ENCODE data around the gene PARP2. TPM values are rescaled to one million over a fixed set of nuclear protein-coding genes. Genes with fewer than 3 reads are reported as not detected.

PARP2 gene
- polyA plus RNA-seq, 1 donor from 2014 or later: 78.7 TPM

DNA sequence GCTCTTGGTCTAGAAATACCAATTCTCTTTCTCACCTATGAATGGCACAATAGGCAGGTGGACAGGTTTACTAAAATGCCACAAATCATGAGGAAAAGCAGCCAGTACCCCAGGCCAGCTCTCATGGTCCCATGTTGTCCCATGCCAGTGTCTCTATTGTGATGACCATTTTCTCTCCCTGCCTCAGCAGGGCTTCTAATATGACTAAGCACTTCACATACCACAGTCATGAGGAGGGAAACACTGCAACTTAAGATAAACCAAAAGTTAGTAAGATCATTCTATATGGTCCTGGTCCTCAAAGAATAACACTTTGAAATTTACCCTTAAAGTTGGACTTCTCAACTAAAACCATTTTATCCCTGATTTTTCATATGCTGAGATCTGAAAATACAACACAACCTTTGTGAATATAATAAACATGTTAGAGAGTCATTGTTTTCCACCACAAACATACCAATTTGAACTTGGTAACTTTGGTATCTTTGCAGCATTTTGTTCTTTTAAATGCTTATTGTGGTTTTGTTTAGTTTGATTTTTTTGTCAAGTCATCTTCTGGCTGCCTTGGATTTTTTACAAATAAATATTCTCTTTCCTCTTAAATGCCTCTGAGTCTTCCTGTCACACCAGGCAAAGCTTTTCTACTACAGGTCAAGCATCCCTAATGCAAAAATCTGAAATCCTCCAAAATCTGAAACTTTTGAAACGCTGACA is 41.2 kb upstream of the PARP2 start (continued):
- TF ChIP-seq, protein P1, sequence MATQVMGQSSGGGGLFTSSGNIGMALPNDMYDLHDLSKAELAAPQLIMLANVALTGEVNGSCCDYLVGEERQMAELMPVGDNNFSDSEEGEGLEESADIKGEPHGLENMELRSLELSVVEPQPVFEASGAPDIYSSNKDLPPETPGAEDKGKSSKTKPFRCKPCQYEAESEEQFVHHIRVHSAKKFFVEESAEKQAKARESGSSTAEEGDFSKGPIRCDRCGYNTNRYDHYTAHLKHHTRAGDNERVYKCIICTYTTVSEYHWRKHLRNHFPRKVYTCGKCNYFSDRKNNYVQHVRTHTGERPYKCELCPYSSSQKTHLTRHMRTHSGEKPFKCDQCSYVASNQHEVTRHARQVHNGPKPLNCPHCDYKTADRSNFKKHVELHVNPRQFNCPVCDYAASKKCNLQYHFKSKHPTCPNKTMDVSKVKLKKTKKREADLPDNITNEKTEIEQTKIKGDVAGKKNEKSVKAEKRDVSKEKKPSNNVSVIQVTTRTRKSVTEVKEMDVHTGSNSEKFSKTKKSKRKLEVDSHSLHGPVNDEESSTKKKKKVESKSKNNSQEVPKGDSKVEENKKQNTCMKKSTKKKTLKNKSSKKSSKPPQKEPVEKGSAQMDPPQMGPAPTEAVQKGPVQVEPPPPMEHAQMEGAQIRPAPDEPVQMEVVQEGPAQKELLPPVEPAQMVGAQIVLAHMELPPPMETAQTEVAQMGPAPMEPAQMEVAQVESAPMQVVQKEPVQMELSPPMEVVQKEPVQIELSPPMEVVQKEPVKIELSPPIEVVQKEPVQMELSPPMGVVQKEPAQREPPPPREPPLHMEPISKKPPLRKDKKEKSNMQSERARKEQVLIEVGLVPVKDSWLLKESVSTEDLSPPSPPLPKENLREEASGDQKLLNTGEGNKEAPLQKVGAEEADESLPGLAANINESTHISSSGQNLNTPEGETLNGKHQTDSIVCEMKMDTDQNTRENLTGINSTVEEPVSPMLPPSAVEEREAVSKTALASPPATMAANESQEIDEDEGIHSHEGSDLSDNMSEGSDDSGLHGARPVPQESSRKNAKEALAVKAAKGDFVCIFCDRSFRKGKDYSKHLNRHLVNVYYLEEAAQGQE (IDR thresholded peaks at IDR 0.05; ENCODE audit: borderline replicate concordance): no peak
- no peak for TF ChIP-seq TAF1 (IDR thresholded peaks at IDR 0.05; ENCODE audit: low read depth)
- no peak for TF ChIP-seq POLR2AphosphoS5 (IDR thresholded peaks at IDR 0.05)
- TF ChIP-seq EZH2 (IDR thresholded peaks at IDR 0.05; ENCODE audit: borderline replicate concordance, insufficient read depth, low read length, poor library complexity, severe bottlenecking): no peak

GRCh38 chr14:20305265-20306078 is 38.0 kb upstream of the PARP2 start, which contains the start of gene TTC5:
Gene TTC5, minus strand, starts transcription at chr14:20305951. Its CDS starts 14 bp downstream, at chr14:20305937.
- Histone ChIP-seq H3F3A (ENCODE audit: insufficient read depth, low read length, poor library complexity, severe bottlenecking) (no peaks in the 10 kb centered on the region), H4K20me1 (ENCODE audit: insufficient read depth) (no peaks in the 10 kb centered on the region), H3K4me3 (ENCODE audit: low read length) (peak within 1 kb of the TSS; percentile 75), H3K9me2 (ENCODE audit: insufficient read depth, low read length) (no peaks in the 10 kb centered on the region), H3K4me2 (ENCODE audit: low read length) (peak within 1 kb of the TSS; percentile 81), H3K27ac (ENCODE audit: low read length) (peak within 1 kb of the TSS; percentile 55), H2AFZ (ENCODE audit: low read depth, low read length) (peak within 1 kb of the TSS; percentile 22), H3K79me2 (replicated peaks; ENCODE audit: insufficient read depth, low read length) (peaks cover 28% of the 10 kb centered on the region), H3K9ac (ENCODE audit: low read length) (peak within 1 kb of the TSS; percentile 59), H3K27me3 (ENCODE audit: insufficient read depth, low read depth, low read length) (no peaks in the 10 kb centered on the region), H3K36me3 (ENCODE audit: insufficient read depth, low read length) (no peaks in the 10 kb centered on the region), H3K9me3 (ENCODE audit: low read length) (no peaks in the 10 kb centered on the region)
- peak; percentile 98 for TF ChIP-seq CTCF (IDR thresholded peaks at IDR 0.05; ENCODE audit: poor library complexity, severe bottlenecking)
- TF ChIP-seq RAD21 (conservative IDR thresholded peaks at IDR 0.05): peak; percentile 46
- TF ChIP-seq EP300 (conservative IDR thresholded peaks at IDR 0.05; ENCODE audit: poor library complexity, severe bottlenecking): peak; percentile 61
- TF ChIP-seq MXI1 (conservative IDR thresholded peaks at IDR 0.05; ENCODE audit: poor library complexity, severe bottlenecking): peak; percentile 98
- TF ChIP-seq TAF1 (IDR thresholded peaks at IDR 0.05; ENCODE audit: low read depth): no peak
- TF ChIP-seq SMC3 (conservative IDR thresholded peaks at IDR 0.05; ENCODE audit: poor library complexity): peak; percentile 54
- peak; percentile 59 for TF ChIP-seq POLR2AphosphoS5 (IDR thresholded peaks at IDR 0.05)
- no peak for TF ChIP-seq EZH2 (IDR thresholded peaks at IDR 0.05; ENCODE audit: borderline replicate concordance, insufficient read depth, low read length, poor library complexity, severe bottlenecking)
- TF ChIP-seq, protein P1 (IDR thresholded peaks at IDR 0.05; ENCODE audit: borderline replicate concordance): no peak
